Measurements from ENCODE around the gene F7. TPM values are rescaled to one million over a fixed set of nuclear protein-coding genes. Genes with fewer than 3 reads are reported as not detected.

Gene F7
- total RNA-seq, 3 donors from 2014 or later: 0.15 to 0.48 (median 0.33) TPM

DNA sequence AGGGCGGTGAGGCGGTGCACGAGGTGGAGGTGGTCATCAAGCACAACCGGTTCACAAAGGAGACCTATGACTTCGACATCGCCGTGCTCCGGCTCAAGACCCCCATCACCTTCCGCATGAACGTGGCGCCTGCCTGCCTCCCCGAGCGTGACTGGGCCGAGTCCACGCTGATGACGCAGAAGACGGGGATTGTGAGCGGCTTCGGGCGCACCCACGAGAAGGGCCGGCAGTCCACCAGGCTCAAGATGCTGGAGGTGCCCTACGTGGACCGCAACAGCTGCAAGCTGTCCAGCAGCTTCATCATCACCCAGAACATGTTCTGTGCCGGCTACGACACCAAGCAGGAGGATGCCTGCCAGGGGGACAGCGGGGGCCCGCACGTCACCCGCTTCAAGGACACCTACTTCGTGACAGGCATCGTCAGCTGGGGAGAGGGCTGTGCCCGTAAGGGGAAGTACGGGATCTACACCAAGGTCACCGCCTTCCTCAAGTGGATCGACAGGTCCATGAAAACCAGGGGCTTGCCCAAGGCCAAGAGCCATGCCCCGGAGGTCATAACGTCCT lies 43.4 kb downstream of the F7 start:
- intact Hi-C loops (cut with DNase I; ENCODE audit: low total_unique reads): no loop called here
- TF ChIP-seq POLR2AphosphoS5 (IDR thresholded peaks at IDR 0.05) (no peak), POLR2A (IDR thresholded peaks at IDR 0.05) (no peak)
- TF ChIP-seq, protein P1, sequence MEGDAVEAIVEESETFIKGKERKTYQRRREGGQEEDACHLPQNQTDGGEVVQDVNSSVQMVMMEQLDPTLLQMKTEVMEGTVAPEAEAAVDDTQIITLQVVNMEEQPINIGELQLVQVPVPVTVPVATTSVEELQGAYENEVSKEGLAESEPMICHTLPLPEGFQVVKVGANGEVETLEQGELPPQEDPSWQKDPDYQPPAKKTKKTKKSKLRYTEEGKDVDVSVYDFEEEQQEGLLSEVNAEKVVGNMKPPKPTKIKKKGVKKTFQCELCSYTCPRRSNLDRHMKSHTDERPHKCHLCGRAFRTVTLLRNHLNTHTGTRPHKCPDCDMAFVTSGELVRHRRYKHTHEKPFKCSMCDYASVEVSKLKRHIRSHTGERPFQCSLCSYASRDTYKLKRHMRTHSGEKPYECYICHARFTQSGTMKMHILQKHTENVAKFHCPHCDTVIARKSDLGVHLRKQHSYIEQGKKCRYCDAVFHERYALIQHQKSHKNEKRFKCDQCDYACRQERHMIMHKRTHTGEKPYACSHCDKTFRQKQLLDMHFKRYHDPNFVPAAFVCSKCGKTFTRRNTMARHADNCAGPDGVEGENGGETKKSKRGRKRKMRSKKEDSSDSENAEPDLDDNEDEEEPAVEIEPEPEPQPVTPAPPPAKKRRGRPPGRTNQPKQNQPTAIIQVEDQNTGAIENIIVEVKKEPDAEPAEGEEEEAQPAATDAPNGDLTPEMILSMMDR (IDR thresholded peaks at IDR 0.05): no peak

DNA sequence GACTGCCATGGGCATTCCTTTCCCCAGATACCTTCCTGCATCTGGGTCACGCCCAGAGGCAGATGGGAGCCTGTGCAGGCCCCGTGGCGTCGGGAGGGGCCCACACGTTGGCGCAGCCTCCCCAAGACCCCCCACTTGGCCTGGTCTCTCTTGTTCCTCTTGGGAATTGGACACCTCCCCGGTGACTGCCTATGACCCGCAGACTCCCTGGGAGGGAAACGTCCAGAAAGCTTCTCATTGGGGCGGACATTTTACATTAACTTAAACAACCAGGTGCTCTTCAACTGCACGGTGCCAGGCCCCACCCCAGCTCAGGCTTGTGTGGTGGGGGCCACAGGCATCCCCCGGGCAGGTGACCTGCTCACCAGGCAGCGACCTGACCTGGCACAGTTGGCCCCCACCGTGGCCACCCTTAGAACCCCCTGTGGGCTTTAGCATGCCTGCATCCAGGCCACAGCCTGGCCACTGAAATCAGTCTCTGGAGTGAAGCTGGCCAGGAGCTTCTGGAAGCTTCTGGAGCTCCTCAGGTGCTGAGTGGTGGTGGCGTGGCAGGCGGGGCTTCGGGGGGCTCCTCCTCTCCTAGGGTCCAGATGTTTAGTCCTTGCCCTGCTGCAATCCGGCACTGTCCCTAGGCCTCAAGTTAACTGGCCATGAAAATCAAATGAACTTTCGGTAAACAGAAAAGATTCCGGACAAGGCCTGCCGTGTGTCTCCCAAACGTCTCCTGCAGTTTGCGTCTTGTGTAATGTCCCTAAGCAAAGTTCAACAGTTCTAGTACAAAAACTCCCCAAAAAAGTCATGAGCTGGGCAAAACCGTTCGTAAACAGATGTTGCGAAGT lies 44.3 kb downstream of the F7 start:
- Histone ChIP-seq H3K27me3 (no peaks in the 10 kb centered on the region), H3K4me1 (peaks cover 0 to 5% of the 10 kb centered on the region in 2 donors), H3K9me3 (no peaks in the 10 kb centered on the region), H3K36me3 (no peaks in the 10 kb centered on the region), H3K4me3 (no peak overlapping the region), H3K27ac (no peak overlapping the region)
- no peak for DNase-seq (ENCODE audit: low spot score in 2 of 2)
- intact Hi-C loops (cut with DNase I; ENCODE audit: low total_unique reads): no loop called here
- no peak for TF ChIP-seq POLR2AphosphoS5 (IDR thresholded peaks at IDR 0.05)
- no peak for TF ChIP-seq POLR2A (IDR thresholded peaks at IDR 0.05)
- TF ChIP-seq, protein P1 (IDR thresholded peaks at IDR 0.05): no peak

More for the DNA sequence above, 43.4 kb downstream of the F7 start:
- Histone ChIP-seq H3K4me3 (no peak overlapping the region), H3K9me3 (no peaks in the 10 kb centered on the region), H3K27ac (no peak overlapping the region), H3K36me3 (no peaks in the 10 kb centered on the region), H3K4me1 (peaks cover 0 to 5% of the 10 kb centered on the region in 2 donors), H3K27me3 (no peaks in the 10 kb centered on the region)
- no peak for DNase-seq (ENCODE audit: low spot score in 2 of 2)

DNA sequence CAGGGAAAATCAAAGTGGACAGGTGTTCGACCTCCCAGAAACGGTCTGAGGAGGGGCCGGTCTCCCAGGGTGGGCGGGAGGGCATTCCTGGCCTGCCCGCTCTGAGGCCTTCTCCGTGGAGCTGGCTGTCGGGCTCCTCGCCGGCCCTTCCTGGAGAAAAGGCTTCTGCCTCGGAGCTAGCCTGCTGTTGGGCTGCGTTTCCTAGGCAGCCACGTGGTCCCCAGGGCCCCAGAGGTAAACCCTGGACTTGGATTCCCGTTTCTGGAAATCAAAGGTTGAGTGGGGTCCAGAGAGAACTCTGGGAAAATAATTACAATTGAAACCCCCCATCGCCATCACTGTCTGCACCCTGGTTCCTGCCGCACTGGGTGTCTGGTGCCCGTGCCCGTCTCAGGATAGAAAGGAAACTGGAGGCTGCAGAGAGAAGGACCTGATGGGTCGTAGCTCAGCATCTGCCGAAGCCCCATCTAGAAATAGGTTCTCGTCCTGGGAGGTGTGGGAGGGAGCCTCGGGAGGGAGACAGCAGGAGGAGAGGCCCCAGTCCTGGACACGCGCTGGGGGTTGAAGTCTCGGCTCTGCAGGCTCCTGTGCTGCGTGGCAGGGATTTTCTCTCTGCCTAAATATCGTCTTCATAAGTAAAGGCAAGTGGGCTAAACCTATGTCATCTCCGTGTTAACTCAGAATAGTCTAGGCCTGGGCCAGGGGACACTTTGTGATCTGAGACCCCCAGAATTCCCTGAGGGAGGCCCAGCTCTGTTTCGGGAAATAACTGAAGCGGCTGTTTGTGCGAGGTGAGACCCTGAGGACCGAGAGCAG lies 45.2 kb downstream of the F7 start:
- DNase-seq (ENCODE audit: low spot score in 2 of 2): no peak
- Histone ChIP-seq H3K4me3 (no peak overlapping the region), H3K36me3 (no peaks in the 10 kb centered on the region), H3K9me3 (no peaks in the 10 kb centered on the region), H3K4me1 (peaks cover 0 to 5% of the 10 kb centered on the region in 2 donors), H3K27ac (no peak overlapping the region), H3K27me3 (no peaks in the 10 kb centered on the region)
- intact Hi-C loops (cut with DNase I; ENCODE audit: low total_unique reads): no loop called here
- TF ChIP-seq POLR2A (IDR thresholded peaks at IDR 0.05): no peak
- TF ChIP-seq, protein P1 (IDR thresholded peaks at IDR 0.05): no peak

DNA sequence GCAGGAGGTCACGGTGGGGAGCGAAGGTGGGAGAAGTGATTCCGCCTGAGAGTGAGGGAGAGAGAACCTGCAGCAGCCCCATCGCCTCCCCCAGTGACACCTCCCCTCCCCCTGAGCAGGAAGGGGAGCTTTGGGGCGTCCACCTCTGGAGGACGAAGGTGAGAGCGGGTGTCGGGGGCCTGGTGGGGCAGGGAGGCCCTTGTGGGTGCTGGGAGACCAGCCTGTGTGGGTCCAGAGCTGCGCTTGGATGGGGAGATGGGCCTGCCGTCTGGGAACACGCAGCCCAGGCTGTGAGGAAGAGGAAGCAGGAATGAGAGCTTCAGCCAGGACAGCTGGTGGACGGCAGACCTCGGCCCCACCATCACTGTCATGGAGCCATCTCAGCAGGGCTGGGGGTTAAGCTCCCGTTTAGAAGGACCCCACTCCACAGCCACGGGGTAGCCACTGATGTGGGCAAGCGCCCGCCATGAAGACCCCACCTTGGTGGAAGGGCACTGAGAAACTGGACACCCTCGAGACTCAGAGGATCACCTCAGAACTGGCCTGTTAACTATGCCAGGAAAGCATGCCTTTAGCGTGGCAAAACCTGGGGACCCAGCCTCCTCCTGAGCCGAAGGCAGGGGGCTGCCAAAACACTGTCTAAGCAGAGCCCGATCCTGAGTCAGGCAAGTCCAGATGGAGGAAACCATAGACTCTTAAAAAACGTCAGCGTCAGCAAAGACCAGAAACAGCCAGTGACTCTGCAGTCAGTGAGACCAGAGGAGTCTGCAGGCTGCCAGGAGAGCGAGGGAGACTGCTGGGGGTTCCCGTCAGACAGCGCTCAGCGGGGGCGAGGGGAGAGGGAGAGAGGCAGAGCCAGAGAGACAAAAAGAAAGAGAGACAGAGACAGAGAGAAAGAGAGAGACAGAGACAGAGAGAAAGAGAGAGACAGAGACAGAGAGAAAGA lies 46.4 kb downstream of the F7 start:
- DNase-seq (ENCODE audit: low spot score in 2 of 2): no peak
- TF ChIP-seq, protein P1 (IDR thresholded peaks at IDR 0.05): no peak
- TF ChIP-seq POLR2A (IDR thresholded peaks at IDR 0.05): no peak
- no peak for TF ChIP-seq POLR2AphosphoS5 (IDR thresholded peaks at IDR 0.05)
- Histone ChIP-seq H3K4me1 (peaks cover 0 to 5% of the 10 kb centered on the region in 2 donors), H3K27ac (peak overlapping the region in 1 of 2 donors; percentile 74), H3K36me3 (no peaks in the 10 kb centered on the region), H3K27me3 (no peaks in the 10 kb centered on the region), H3K9me3 (no peaks in the 10 kb centered on the region), H3K4me3 (peak overlapping the region; percentile 34 to 81 (median 56))
- intact Hi-C loops (cut with DNase I; ENCODE audit: low total_unique reads): no loop called here
